WTC11 (cell line): ENCODE measurements around the gene B4GALT6. TPM values are rescaled to one million over a fixed set of nuclear protein-coding genes. Genes with fewer than 3 reads are reported as not detected.
A peak's percentile ranks its signal among the peaks of the same experiment; 100 is the strongest.

Experiments
- ATAC-seq: fragments of 200-7000 bp; cut with Tn5 transposase; 2 replicates; pipeline ENCODE4 v1.10.0; 2021; ENCODE audit warnings: mild to moderate bottlenecking, moderate library complexity
- CTCF ChIA-PET: fragments of 300-600 bp; sonication (Branson Sonifier 250); formaldehyde crosslinking; loops from one replicate; lab custom pipeline; 2021; ENCODE audit warnings: antibody characterized with exemption; lab: Charles Lee
- POLR2A ChIA-PET: fragments of 350-600 bp; sonication (Branson Sonifier 250); formaldehyde crosslinking; loops from one replicate; lab custom pipeline; 2021; ENCODE audit warnings: antibody characterized with exemption; lab: Charles Lee
- DNase-seq: peaks from one replicate; pipeline ENCODE4 v3.0.0; 2021; ENCODE audit warnings: low spot score
- H3K27ac Mint-ChIP-seq: 2 replicates; pipeline ENCODE4 v1.8.0; 2021; ENCODE audit warnings: mixed read lengths
- H3K27me3 Mint-ChIP-seq: 2 replicates; pipeline ENCODE4 v1.8.0; 2021; ENCODE audit warnings: low read depth, mild to moderate bottlenecking, moderate library complexity, mixed read lengths
- H3K36me3 Mint-ChIP-seq: 2 replicates; pipeline ENCODE4 v1.8.0; 2021; ENCODE audit warnings: mixed read lengths
- H3K4me1 Mint-ChIP-seq: 2 replicates; pipeline ENCODE4 v1.8.0; 2022; ENCODE audit warnings: mixed read lengths
- H3K4me3 Mint-ChIP-seq: 2 replicates; pipeline ENCODE4 v1.8.0; 2021; ENCODE audit warnings: mild to moderate bottlenecking, moderate library complexity, mixed read lengths
- H3K9me3 Mint-ChIP-seq: 2 replicates; pipeline ENCODE4 v1.8.0; 2021; ENCODE audit warnings: mixed read lengths
- CTCF ChIP-seq: fragments of 200-600 bp; IDR thresholded peaks from 2 replicates; pipeline ENCODE4 v1.8.0; 2022; ENCODE audit warnings: antibody characterized with exemption
- ETV6 ChIP-seq: sonication (generic); formaldehyde crosslinking; IDR thresholded peaks from 2 replicates; pipeline ENCODE4 v1.8.1; 2022; ENCODE audit warnings: mild to moderate bottlenecking, missing genetic modification reagents
- GABPB1 ChIP-seq: sonication (generic); formaldehyde crosslinking; IDR thresholded peaks from 2 replicates; pipeline ENCODE4 v1.8.1; 2023; ENCODE audit warnings: mild to moderate bottlenecking, missing genetic modification reagents
- GTF2I ChIP-seq: fragments of 250-450 bp; sonication (Bioruptor Pico); conservative IDR thresholded peaks from 2 replicates; pipeline ENCODE4 v1.4.0; 2021; ENCODE audit warnings: mild to moderate bottlenecking
- HMGA2 ChIP-seq: fragments of 250-450 bp; sonication (Bioruptor Pico); IDR thresholded peaks from 2 replicates; pipeline ENCODE4 v1.4.0; 2021; ENCODE audit warnings: mild to moderate bottlenecking, moderate library complexity
- JAZF1 ChIP-seq: fragments of 250-450 bp; sonication (Bioruptor Pico); IDR thresholded peaks from 2 replicates; pipeline ENCODE4 v1.9.0; 2021; ENCODE audit warnings: moderate library complexity, mild to moderate bottlenecking, inconsistent platforms
- JUN ChIP-seq: sonication (generic); formaldehyde crosslinking; IDR thresholded peaks from 2 replicates; pipeline ENCODE4 v1.8.0; 2023; ENCODE audit warnings: mild to moderate bottlenecking, missing genetic modification reagents
- NR1H2 ChIP-seq: sonication (generic); formaldehyde crosslinking; IDR thresholded peaks from 2 replicates; pipeline ENCODE4 v1.9.0; 2021; ENCODE audit warnings: mild to moderate bottlenecking, moderate library complexity, missing genetic modification reagents
- OVOL2 ChIP-seq: fragments of 250-450 bp; sonication (Bioruptor Pico); IDR thresholded peaks from 2 replicates; pipeline ENCODE4 v1.9.0; 2021; ENCODE audit warnings: mild to moderate bottlenecking, borderline replicate concordance
- PRRX2 ChIP-seq: fragments of 250-450 bp; sonication (Bioruptor Pico); IDR thresholded peaks from 2 replicates; pipeline ENCODE4 v1.8.0; 2021; ENCODE audit warnings: mild to moderate bottlenecking
- RORB ChIP-seq: fragments of 250-450 bp; sonication (Bioruptor Pico); IDR thresholded peaks from 2 replicates; pipeline ENCODE4 v1.9.0; 2021; ENCODE audit warnings: mild to moderate bottlenecking
- SOX15 ChIP-seq: fragments of 250-450 bp; sonication (Bioruptor Pico); IDR thresholded peaks from 2 replicates; pipeline ENCODE4 v1.9.0; 2021; ENCODE audit warnings: mild to moderate bottlenecking
- TEAD1 ChIP-seq: sonication (generic); formaldehyde crosslinking; IDR thresholded peaks from 2 replicates; pipeline ENCODE4 v1.8.0; 2022; ENCODE audit warnings: mild to moderate bottlenecking, missing genetic modification reagents
- ZNF219 ChIP-seq: sonication (generic); formaldehyde crosslinking; IDR thresholded peaks from 2 replicates; pipeline ENCODE4 v1.8.0; 2023; ENCODE audit warnings: missing genetic modification reagents, mild to moderate bottlenecking, borderline replicate concordance
- ZNF317 ChIP-seq: sonication (generic); formaldehyde crosslinking; IDR thresholded peaks from 2 replicates; pipeline ENCODE4 v1.8.1; 2023; ENCODE audit warnings: low read depth, mild to moderate bottlenecking, moderate library complexity, missing genetic modification reagents, borderline replicate concordance
- total RNA-seq: library from RNA; stranded (reverse); gene quantifications from 3 replicates; pipeline ENCODE4 v1.2.3, GENCODE V29; 2021
- TF ChIP-seq, protein P1 (sequence below): sonication (generic); formaldehyde crosslinking; IDR thresholded peaks from 2 replicates; pipeline ENCODE4 v1.8.1; 2023; ENCODE audit warnings: mild to moderate bottlenecking, missing genetic modification reagents
- TF ChIP-seq, protein P2 (sequence below): sonication (generic); formaldehyde crosslinking; IDR thresholded peaks from 2 replicates; pipeline ENCODE4 v1.8.0; 2023; ENCODE audit warnings: missing genetic modification reagents, mild to moderate bottlenecking, borderline replicate concordance
- TF ChIP-seq, protein P3 (sequence below): sonication (generic); formaldehyde crosslinking; IDR thresholded peaks from 2 replicates; pipeline ENCODE4 v1.8.0; 2022; ENCODE audit warnings: mild to moderate bottlenecking, missing genetic modification reagents

Gene B4GALT6
- total RNA-seq, 1 experiment from 2014 or later = 50.6 TPM

DNA sequence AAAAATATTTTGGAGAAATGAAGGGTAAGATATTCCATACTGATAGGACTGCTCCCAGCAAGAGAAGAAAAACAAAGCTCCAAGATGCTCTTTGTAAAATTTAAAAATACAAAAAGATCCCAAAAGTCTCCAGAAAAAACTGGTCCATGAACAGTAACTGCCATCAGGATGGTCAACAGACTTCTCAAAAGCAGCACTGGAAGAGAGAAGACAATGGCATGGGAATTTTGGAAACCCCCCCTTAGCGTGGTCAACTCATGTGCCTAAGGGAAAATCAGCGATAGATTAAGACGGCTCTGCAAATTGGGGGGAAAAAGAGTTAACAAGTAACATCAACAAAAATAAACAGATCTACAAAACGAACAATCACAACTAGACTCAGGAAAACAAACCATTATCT is 23.6 kb downstream of the B4GALT6 start:
- POLR2A ChIA-PET = no interaction called here
- no peak for ATAC-seq
- H3K4me1 Mint-ChIP-seq = peaks cover 22% of the 10 kb centered on the region
- H3K4me3 Mint-ChIP-seq = no peak overlapping the region
- no peak for DNase-seq
- H3K27me3 Mint-ChIP-seq = no peaks in the 10 kb centered on the region
- CTCF ChIA-PET = no interaction called here
- H3K9me3 Mint-ChIP-seq = peaks cover 14% of the 10 kb centered on the region
- no peak overlapping the region for H3K27ac Mint-ChIP-seq
- TF ChIP-seq ZNF317 (CRISPR knock-in tag) (peak; percentile 98), PRRX2 (CRISPR knock-in tag) (no peak)
- TF ChIP-seq, all 79 proteins: peak for 1
- peaks cover 46% of the 10 kb centered on the region for H3K36me3 Mint-ChIP-seq

DNA sequence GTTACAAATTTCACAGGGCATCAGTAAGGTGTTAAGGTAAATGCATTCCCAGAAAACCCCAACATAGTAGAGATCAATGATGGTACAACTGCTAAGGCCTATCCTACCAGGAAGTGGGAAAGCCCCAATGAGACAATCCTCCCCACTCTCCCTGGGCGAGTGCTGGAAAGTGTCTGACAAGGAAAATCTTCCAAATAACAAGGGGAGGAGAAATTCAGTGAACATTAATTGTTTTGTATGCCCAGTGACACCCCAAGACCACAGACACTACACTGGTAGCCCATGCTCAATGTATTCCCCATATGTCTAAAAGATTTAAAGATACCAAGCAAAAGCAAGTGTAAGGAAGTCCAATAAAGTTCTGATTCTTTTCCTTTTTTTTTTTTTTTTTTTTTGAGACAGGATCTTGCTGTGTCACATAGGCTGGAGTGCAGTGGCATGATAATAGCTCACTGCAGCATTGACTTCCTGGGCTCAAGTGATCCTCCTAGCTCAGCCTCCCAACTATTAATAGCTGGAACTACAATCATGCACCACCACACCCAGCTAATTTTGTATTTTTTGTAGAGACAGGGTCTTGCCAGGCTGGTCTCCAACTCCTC is 24.7 kb downstream of the B4GALT6 start:
- TF ChIP-seq SOX15 (CRISPR knock-in tag) (no peak), HMGA2 (no peak), ETV6 (CRISPR knock-in tag) (no peak), CTCF (no peak), RORB (CRISPR knock-in tag) (no peak), TEAD1 (CRISPR knock-in tag) (no peak), JUN (CRISPR knock-in tag) (no peak), GABPB1 (CRISPR knock-in tag) (no peak), OVOL2 (CRISPR knock-in tag) (no peak), JAZF1 (CRISPR knock-in tag) (no peak), ZNF219 (CRISPR knock-in tag) (no peak), NR1H2 (CRISPR knock-in tag) (no peak), GTF2I (CRISPR knock-in tag) (no peak)
- TF ChIP-seq, protein P1, sequence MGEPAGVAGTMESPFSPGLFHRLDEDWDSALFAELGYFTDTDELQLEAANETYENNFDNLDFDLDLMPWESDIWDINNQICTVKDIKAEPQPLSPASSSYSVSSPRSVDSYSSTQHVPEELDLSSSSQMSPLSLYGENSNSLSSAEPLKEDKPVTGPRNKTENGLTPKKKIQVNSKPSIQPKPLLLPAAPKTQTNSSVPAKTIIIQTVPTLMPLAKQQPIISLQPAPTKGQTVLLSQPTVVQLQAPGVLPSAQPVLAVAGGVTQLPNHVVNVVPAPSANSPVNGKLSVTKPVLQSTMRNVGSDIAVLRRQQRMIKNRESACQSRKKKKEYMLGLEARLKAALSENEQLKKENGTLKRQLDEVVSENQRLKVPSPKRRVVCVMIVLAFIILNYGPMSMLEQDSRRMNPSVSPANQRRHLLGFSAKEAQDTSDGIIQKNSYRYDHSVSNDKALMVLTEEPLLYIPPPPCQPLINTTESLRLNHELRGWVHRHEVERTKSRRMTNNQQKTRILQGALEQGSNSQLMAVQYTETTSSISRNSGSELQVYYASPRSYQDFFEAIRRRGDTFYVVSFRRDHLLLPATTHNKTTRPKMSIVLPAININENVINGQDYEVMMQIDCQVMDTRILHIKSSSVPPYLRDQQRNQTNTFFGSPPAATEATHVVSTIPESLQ (CRISPR knock-in tag) = no peak
- TF ChIP-seq, protein P2, sequence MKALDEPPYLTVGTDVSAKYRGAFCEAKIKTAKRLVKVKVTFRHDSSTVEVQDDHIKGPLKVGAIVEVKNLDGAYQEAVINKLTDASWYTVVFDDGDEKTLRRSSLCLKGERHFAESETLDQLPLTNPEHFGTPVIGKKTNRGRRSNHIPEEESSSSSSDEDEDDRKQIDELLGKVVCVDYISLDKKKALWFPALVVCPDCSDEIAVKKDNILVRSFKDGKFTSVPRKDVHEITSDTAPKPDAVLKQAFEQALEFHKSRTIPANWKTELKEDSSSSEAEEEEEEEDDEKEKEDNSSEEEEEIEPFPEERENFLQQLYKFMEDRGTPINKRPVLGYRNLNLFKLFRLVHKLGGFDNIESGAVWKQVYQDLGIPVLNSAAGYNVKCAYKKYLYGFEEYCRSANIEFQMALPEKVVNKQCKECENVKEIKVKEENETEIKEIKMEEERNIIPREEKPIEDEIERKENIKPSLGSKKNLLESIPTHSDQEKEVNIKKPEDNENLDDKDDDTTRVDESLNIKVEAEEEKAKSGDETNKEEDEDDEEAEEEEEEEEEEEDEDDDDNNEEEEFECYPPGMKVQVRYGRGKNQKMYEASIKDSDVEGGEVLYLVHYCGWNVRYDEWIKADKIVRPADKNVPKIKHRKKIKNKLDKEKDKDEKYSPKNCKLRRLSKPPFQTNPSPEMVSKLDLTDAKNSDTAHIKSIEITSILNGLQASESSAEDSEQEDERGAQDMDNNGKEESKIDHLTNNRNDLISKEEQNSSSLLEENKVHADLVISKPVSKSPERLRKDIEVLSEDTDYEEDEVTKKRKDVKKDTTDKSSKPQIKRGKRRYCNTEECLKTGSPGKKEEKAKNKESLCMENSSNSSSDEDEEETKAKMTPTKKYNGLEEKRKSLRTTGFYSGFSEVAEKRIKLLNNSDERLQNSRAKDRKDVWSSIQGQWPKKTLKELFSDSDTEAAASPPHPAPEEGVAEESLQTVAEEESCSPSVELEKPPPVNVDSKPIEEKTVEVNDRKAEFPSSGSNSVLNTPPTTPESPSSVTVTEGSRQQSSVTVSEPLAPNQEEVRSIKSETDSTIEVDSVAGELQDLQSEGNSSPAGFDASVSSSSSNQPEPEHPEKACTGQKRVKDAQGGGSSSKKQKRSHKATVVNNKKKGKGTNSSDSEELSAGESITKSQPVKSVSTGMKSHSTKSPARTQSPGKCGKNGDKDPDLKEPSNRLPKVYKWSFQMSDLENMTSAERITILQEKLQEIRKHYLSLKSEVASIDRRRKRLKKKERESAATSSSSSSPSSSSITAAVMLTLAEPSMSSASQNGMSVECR (CRISPR knock-in tag) = no peak
- TF ChIP-seq, protein P3, sequence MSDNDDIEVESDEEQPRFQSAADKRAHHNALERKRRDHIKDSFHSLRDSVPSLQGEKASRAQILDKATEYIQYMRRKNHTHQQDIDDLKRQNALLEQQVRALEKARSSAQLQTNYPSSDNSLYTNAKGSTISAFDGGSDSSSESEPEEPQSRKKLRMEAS = no peak
- CTCF ChIA-PET = interaction anchor here (0.6 to 1.5 kb wide), 2 partner anchors 14 to 21 kb away, joined by 4 to 6 read pairs; no protein-coding TSS in a partner anchor
- no peak for DNase-seq
- ATAC-seq = no peak
- Mint-ChIP-seq H3K27ac (peak overlapping the region; percentile 67; the same call in 1 of the 2 replicates), H3K36me3 (peaks cover 44% of the 10 kb centered on the region), H3K4me3 (no peak overlapping the region), H3K4me1 (peaks cover 24% of the 10 kb centered on the region), H3K27me3 (no peaks in the 10 kb centered on the region), H3K9me3 (peaks cover 14% of the 10 kb centered on the region)
- POLR2A ChIA-PET = interaction anchor here (0.7 kb wide), 1 partner anchor 368 kb away, joined by 6 read pairs; no protein-coding TSS in a partner anchor
